SK-N-SH treated with all-trans-retinoic acid at 6 μM for 48 hours (cell line): ENCODE results near the gene LBX1.

Experiments used
- ISL1 ChIP-seq: fragments of 250-450 bp; sonication (Bioruptor Pico); IDR thresholded peaks from 2 replicates; pipeline ENCODE4 v2.1.2; 2022; ENCODE audit warnings: mild to moderate bottlenecking, moderate library complexity
- ZNF565 ChIP-seq: fragments of 450-650 bp; formaldehyde crosslinking; conservative IDR thresholded peaks from 2 replicates; pipeline ENCODE4 v1.5.0; 2020; ENCODE audit warnings: low read depth, mild to moderate bottlenecking, moderate library complexity
- ZNF8 ChIP-seq: fragments of 450-650 bp; formaldehyde crosslinking; IDR thresholded peaks from 2 replicates; pipeline ENCODE4 v1.5.0; 2020; ENCODE audit warnings: mild to moderate bottlenecking, moderate library complexity
- TF ChIP-seq, protein P1 (sequence below): fragments of 250-450 bp; sonication (Bioruptor Pico); IDR thresholded peaks from 2 replicates; pipeline ENCODE4 v1.8.0; 2020; ENCODE audit warnings: mild to moderate bottlenecking, moderate library complexity, borderline replicate concordance

- TF ChIP-seq ZNF8: no peak
- TF ChIP-seq, protein P1, sequence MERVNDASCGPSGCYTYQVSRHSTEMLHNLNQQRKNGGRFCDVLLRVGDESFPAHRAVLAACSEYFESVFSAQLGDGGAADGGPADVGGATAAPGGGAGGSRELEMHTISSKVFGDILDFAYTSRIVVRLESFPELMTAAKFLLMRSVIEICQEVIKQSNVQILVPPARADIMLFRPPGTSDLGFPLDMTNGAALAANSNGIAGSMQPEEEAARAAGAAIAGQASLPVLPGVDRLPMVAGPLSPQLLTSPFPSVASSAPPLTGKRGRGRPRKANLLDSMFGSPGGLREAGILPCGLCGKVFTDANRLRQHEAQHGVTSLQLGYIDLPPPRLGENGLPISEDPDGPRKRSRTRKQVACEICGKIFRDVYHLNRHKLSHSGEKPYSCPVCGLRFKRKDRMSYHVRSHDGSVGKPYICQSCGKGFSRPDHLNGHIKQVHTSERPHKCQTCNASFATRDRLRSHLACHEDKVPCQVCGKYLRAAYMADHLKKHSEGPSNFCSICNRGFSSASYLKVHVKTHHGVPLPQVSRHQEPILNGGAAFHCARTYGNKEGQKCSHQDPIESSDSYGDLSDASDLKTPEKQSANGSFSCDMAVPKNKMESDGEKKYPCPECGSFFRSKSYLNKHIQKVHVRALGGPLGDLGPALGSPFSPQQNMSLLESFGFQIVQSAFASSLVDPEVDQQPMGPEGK (CRISPR knock-in tag): no peak
- TF ChIP-seq ZNF565 (CRISPR knock-in tag): no peak
- TF ChIP-seq ISL1 (CRISPR knock-in tag): no peak
Measured at GRCh38 chr10:101223274-101224059, 5.8 kb downstream of the LBX1 start.
